HUES48 (cell line): ENCODE data around the gene P2RX2.

Experiments
- H3K27ac ChIP-seq: one replicate; pipeline ENCODE4 v1.7.0; 2013; ENCODE audit warnings: low read depth, low read length, inconsistent platforms
- H3K27me3 ChIP-seq: 2 replicates; pipeline ENCODE4 v1.6.1; 2013; ENCODE audit warnings: mild to moderate bottlenecking, low read length; ENCODE audit not compliant: control insufficient read depth, insufficient read depth
- H3K36me3 ChIP-seq: 2 replicates; pipeline ENCODE4 v1.6.1; 2013; ENCODE audit warnings: low read length; ENCODE audit not compliant: control insufficient read depth, insufficient read depth
- H3K4me1 ChIP-seq: 2 replicates; pipeline ENCODE4 v1.6.1; 2013; ENCODE audit warnings: mild to moderate bottlenecking, low read length; ENCODE audit not compliant: control insufficient read depth, insufficient read depth
- H3K4me3 ChIP-seq: 2 replicates; pipeline ENCODE4 v1.5.1; 2013; ENCODE audit warnings: mild to moderate bottlenecking, low read depth, low read length
- H3K9ac ChIP-seq: 2 replicates; pipeline ENCODE4 v1.6.1; 2013; ENCODE audit warnings: mild to moderate bottlenecking, low read depth, low read length, moderate library complexity
- H3K9me3 ChIP-seq: 2 replicates; pipeline ENCODE4 v1.6.1; 2013; ENCODE audit warnings: low read length; ENCODE audit not compliant: control insufficient read depth, insufficient read depth

P2RX2 gene

DNA sequence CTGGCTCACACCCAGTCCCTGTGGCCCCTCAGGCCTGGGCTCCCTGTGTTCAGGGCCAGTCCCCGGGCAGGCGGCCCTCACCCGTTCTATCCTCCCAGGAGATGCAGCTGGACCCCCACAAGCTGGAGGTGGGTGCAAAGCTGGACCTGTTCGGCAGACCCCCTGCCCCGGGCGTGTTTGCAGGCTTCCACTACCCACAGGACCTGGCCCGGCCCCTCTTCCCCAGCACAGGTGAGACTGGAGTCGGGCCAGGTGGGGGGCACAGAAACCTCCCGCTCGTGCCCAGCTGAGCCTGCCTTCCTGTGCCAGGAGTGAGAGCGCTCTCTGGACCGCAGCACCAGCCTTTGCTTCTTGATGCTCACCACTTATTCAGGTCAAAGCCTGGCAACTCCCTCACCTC, 41.9 kb upstream of the P2RX2 start:
- Histone ChIP-seq H3K27me3 (no peaks in the 10 kb centered on the region), H3K9ac (no peak overlapping the region), H3K4me3 (no peak overlapping the region), H3K36me3 (peaks cover 52% of the 10 kb centered on the region), H3K27ac (no peak overlapping the region), H3K9me3 (no peaks in the 10 kb centered on the region), H3K4me1 (no peaks in the 10 kb centered on the region)

DNA sequence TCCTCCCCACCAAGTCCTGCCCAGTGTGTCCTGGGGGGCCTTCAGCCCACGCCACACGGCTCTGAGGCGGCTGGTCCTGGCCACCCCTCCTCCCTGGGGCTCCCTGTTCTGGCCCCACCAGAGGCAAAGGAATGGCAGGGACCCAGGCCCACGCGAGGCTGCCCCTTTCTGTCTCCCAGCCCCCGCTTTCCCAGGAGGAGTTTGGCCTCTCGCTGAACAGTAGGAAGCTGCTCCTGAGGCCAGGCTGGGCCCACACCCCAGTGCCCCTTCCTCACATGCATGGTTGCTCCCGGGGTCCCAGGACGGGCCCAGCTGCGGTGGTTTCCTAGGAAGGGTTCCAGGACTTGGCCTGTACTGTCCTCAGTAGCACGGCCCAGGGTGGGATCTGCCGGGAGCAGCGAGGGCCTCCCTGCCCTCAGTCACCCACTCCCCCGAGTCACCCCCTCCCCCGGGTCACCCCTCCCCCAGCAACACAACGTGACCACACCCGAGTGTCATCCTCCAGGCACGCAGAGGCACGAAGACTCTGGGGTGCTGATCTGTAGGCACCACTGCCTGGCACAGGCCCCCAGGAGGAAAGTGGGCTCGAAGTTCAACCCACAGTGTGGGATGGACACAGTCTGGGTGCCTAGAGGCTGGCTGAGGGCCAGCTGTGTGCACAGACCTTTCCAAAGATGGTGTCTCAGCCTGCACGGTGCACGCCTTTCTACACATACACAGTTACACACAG, 41.2 kb upstream of the P2RX2 start:
- Histone ChIP-seq H3K4me1 (no peaks in the 10 kb centered on the region), H3K9me3 (no peaks in the 10 kb centered on the region), H3K4me3 (no peak overlapping the region), H3K27ac (no peak overlapping the region), H3K9ac (no peak overlapping the region), H3K36me3 (peaks cover 52% of the 10 kb centered on the region), H3K27me3 (0 out of 2 replicates have a peak, but pooled peaks cover under 1% of the 10 kb centered on the region)

DNA sequence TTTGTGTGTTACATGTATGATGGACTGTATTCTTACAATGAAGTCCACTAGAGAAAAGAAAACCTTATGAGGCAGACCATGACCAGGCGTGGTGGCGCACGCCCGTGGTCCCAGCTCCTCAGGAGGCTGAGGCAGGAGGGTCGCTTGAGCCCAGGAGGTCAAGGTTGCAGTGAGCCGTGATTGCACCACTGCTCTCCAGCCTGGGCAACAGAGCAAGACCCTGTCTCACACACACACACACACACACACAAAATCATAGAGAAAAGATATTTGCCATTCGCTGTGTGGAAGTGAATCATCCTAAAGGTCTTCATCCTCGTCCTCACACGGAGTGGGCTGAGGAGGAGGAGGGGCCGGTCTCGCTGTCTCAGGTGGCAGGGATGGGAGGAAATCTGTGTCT, 40.5 kb upstream of the P2RX2 start:
- Histone ChIP-seq H3K4me3 (no peak overlapping the region), H3K9ac (no peak overlapping the region), H3K4me1 (no peaks in the 10 kb centered on the region), H3K36me3 (peaks cover 46% of the 10 kb centered on the region), H3K27me3 (peaks cover 8% of the 10 kb centered on the region; the same call in 1 of the 2 replicates), H3K9me3 (no peaks in the 10 kb centered on the region), H3K27ac (no peak overlapping the region)

DNA sequence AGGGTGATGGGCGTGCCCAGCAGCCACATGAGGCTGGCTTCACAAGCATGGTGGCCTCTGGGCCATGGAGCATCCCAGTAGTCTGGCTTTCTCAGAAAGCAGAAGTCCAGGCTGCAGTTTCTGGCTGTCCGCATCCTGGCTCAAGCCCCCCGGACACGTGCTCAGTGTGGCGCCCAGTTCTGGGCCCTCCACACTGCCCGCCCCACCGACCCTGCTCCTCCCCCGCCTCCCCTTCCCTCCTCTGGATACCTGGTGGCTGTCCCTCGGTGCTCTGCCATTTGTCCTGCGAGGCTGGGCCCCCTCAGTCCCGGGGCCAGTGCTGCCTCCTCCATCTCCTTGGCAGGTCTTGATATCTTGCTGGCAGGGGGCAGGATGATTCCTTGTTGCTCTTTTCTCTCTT, 39.8 kb upstream of the P2RX2 start:
- peaks cover 39% of the 10 kb centered on the region for H3K36me3 ChIP-seq
- H3K27me3 ChIP-seq, result peaks cover 12% of the 10 kb centered on the region
- no peaks in the 10 kb centered on the region for H3K9me3 ChIP-seq
- no peak overlapping the region for H3K27ac ChIP-seq
- H3K9ac ChIP-seq, result no peak overlapping the region
- no peak overlapping the region for H3K4me3 ChIP-seq
- peaks cover 1% of the 10 kb centered on the region; the same call in 1 of the 2 replicates for H3K4me1 ChIP-seq

DNA sequence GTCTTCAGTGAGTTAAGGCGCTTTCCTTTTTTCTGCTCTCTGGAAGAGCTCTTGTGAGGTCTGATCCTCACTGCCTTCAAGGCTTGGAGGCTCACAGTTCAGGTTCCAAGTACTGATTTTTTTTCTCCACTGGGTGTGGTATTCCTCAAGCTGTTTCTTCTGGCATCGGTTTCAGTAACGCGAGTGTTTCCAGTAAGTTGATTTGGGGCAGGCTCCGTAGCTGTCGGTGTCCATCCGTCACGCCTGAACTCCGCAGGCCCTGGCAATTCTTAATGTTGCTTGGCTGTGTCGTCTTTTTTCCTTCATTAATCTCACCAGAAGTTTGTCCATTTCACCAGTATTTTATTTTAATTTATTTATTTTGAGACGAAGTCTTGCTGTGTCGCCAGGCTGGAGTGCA, 38.8 kb upstream of the P2RX2 start:
- Histone ChIP-seq H3K27me3 (peaks cover 21% of the 10 kb centered on the region), H3K4me1 (peaks cover 6% of the 10 kb centered on the region; the same call in 1 of the 2 replicates), H3K36me3 (peaks cover 30% of the 10 kb centered on the region), H3K4me3 (no peak overlapping the region), H3K9me3 (no peaks in the 10 kb centered on the region), H3K27ac (no peak overlapping the region), H3K9ac (no peak overlapping the region)

DNA sequence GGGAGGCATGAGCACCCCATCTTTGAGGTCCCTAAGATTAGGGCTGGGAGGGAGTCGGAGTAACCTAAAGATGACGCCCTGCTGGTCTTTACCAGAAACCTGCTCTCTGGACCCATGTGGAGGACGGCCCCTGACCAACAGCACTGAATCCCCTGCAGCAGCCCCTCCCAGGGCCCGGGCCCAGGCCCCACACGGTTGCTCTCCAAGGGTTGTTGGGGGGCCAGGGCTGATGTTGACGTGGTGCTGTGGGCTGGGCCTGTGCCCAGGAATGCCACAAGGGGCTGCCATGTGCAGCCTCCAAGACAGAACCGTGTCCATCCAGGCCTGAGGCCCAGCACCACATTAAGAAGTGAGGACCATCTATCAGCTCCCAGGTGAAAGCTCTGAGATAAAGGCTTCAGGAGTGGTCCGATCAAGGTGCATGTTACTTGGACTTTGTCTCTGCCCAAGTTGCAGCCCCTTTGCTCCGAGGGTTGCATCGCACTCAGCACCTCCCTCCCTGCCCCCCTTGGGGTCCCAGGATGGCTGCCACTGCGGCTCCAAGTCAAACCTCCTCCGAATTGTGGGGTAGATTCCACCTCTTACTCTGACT, 37.8 kb upstream of the P2RX2 start:
- Histone ChIP-seq H3K4me3 (no peak overlapping the region), H3K4me1 (peaks cover 6% of the 10 kb centered on the region; the same call in 1 of the 2 replicates), H3K27ac (no peak overlapping the region), H3K27me3 (peaks cover 32% of the 10 kb centered on the region), H3K36me3 (peaks cover 21% of the 10 kb centered on the region), H3K9me3 (no peaks in the 10 kb centered on the region), H3K9ac (no peak overlapping the region)

DNA sequence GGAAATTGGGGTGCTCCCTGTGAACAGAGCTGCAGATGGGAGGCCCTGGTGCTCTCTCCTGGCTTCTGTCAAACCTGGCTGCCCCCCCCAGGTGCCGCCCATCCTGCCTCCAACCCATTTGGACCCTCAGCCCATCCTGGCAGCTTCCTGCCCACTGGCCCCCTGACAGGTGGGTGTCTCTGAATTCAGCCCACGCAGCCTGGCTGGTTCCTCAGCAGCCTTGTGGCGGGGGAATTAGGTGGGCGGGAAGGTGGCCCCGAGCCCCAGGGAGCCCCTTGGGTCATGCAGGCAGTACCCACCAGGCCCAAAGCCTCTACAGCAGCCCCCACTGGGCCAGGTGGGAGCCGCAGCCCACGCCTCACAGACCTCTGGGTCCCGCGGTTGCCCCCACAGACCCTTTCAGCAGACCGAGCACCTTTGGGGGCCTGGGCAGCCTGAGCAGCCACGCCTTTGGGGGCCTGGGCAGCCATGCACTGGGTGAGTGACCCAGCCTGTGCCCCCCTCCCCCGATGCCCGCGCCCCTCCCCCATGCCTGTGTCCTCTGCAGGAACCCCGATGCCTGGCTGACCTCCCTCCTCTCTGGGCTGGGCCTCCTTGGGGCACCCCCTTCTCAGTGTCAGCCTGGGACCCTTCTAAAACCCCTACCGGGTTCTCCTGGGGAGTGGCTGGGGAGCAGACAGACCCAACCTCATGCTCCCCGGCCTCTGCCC, 37.1 kb upstream of the P2RX2 start:
- Histone ChIP-seq H3K4me3 (peak overlapping the region; percentile 49; the same call in 1 of the 2 replicates), H3K9me3 (no peaks in the 10 kb centered on the region), H3K36me3 (peaks cover 17% of the 10 kb centered on the region), H3K4me1 (peaks cover 6% of the 10 kb centered on the region; the same call in 1 of the 2 replicates), H3K9ac (no peak overlapping the region), H3K27me3 (peaks cover 37% of the 10 kb centered on the region), H3K27ac (no peak overlapping the region)

DNA sequence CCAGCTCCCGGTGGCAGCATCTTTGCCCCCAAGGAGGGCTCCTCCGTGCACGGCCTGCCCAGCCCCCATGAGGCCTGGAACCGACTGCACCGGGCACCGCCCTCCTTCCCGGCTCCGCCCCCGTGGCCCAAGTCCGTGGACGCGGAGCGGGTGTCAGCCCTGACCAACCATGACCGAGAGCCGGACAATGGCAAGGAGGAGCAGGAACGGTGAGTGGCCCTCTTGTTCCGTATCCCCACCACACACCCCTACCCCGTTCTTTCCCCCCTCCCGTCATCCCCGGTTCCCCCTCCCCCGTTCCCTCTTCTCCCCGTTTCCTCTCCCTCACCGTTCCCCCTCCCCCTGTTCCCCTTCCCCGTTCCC, 36.5 kb upstream of the P2RX2 start:
- H3K36me3 ChIP-seq, result peaks cover 12% of the 10 kb centered on the region
- peaks cover 39% of the 10 kb centered on the region for H3K27me3 ChIP-seq
- no peak overlapping the region for H3K27ac ChIP-seq
- no peak overlapping the region for H3K9ac ChIP-seq
- H3K9me3 ChIP-seq, result no peaks in the 10 kb centered on the region
- H3K4me1 ChIP-seq, result peaks cover 6% of the 10 kb centered on the region; the same call in 1 of the 2 replicates
- peak overlapping the region; percentile 49 for H3K4me3 ChIP-seq

DNA sequence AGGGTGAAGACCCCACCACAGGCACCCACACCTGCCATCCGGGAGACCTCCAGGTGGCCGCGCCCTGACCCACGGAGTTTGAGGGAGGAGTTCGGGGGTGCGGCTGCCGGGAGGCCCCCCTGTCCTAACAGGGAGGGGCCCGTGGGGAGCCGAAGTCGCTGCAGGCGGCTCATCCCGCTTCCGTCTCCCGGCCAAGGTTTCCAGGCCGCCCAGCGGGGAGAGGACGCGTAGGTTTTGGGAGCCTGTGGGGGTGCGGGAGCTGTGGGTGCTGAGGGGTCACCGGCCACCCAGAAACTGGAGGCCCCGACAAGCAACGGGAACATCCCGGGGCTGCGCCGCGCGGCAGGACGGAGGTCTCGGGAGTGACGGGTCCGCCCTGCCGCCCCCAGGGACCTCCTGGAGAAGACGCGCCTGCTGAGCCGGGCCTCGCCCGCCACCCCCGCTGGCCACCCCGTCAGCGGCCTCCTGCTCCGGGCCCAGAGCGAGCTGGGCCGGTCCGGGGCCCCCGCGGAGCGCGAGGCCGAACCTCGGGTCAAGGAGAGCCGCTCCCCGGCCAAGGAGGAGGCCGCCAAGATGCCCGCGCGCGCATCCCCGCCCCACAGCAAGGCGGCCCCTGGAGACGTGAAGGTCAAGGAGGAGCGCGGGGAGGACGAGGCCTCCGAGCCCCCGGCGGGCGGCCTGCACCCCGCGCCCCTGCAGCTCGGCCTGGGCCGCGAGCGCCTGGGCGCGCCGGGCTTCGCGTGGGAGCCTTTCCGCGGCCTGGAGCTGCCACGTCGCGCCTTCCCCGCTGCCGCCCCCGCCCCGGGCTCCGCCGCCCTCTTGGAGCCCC, 35.8 kb upstream of the P2RX2 start:
- Histone ChIP-seq H3K27me3 (peaks cover 45% of the 10 kb centered on the region), H3K27ac (no peak overlapping the region), H3K36me3 (peaks cover 7% of the 10 kb centered on the region), H3K4me3 (peak overlapping the region; percentile 60), H3K9me3 (no peaks in the 10 kb centered on the region), H3K4me1 (peaks cover 6% of the 10 kb centered on the region; the same call in 1 of the 2 replicates), H3K9ac (0 out of 2 replicates have a peak overlapping the region, but pooled peaks have one; percentile 3)

DNA sequence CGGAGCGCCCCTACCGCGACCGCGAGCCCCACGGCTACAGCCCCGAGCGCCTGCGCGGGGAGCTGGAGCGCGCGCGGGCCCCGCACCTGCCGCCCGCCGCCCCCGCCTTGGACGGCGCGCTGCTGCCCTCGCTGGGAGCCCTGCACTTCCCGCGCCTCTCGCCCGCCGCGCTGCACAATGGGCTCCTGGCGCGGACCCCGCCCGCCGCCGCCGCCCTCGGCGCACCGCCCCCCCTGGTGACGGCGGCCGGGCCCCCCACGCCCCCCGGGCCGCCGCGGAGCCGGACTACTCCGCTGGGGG, 35.2 kb upstream of the P2RX2 start:
- H3K36me3 ChIP-seq, result peaks cover 1% of the 10 kb centered on the region
- H3K27me3 ChIP-seq, result peaks cover 51% of the 10 kb centered on the region
- H3K27ac ChIP-seq, result no peak overlapping the region
- H3K4me3 ChIP-seq, result peak overlapping the region; percentile 60; the same call in 1 of the 2 replicates
- H3K9me3 ChIP-seq, result no peaks in the 10 kb centered on the region
- no peak overlapping the region for H3K9ac ChIP-seq
- H3K4me1 ChIP-seq, result peaks cover 6% of the 10 kb centered on the region; the same call in 1 of the 2 replicates
